Dendritic cell treated with granulocyte-macrophage colony-stimulating factor and Interleukin-4, amounts not matched to agents 40 ng/mL and 50 ng/mL, for 4 days (primary cell): ENCODE data around the gene BABAM2.
"Not testable (repeated sequence)": the region's sequence is repeated elsewhere in the genome, so short reads cannot be mapped to it uniquely, and the experiment has no call there.

Experiments
- H3K27ac Mint-ChIP-seq: one replicate; pipeline ENCODE4 v1.8.0; 2022; ENCODE audit warnings: mild to moderate bottlenecking, mixed read lengths
- H3K27me3 Mint-ChIP-seq: one replicate; pipeline ENCODE4 v1.8.0; 2022; ENCODE audit warnings: mild to moderate bottlenecking, mixed read lengths
- H3K36me3 Mint-ChIP-seq: one replicate; pipeline ENCODE4 v1.8.0; 2022; ENCODE audit warnings: low read depth, mixed read lengths
- H3K4me1 Mint-ChIP-seq: one replicate; pipeline ENCODE4 v1.8.0; 2022; ENCODE audit warnings: low read depth, mixed read lengths
- H3K4me3 Mint-ChIP-seq: one replicate; pipeline ENCODE4 v1.8.0; 2022; ENCODE audit warnings: mild to moderate bottlenecking, moderate library complexity, mixed read lengths
- H3K9me3 Mint-ChIP-seq: one replicate; pipeline ENCODE4 v1.8.0; 2022; ENCODE audit warnings: mixed read lengths
- intact Hi-C: fragments of 100-400 bp; cut with micrococcal nuclease; formaldehyde crosslinking; loops from one replicate; pipeline ENCODE4 v1.15.0; 2022

BABAM2 gene

DNA sequence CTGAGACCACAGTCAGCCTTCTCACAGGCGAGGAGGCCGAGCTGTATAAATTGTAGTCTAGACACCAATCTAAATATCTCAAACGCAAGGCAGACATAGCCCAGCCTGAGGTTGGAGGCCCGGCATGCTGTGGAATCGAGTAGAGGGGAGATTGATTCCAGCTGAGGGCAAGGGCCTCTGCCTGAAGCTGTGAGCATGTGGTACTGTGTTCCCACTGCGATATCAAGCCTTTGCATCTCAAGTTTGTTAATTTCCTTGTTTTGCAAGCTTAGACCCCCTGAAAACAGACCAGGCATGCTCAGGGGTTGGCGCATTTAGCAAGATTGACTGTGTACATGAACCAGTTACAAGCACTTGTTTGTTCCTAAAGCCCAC is 437.0 kb downstream of the BABAM2 start:
- no peak overlapping the region for H3K27ac Mint-ChIP-seq
- intact Hi-C loops: no loop called here
- H3K9me3 Mint-ChIP-seq: no peaks in the 10 kb centered on the region
- peaks cover 33% of the 10 kb centered on the region for H3K4me1 Mint-ChIP-seq
- H3K4me3 Mint-ChIP-seq: no peak overlapping the region
- H3K36me3 Mint-ChIP-seq: peaks cover 13% of the 10 kb centered on the region
- no peaks in the 10 kb centered on the region for H3K27me3 Mint-ChIP-seq

DNA sequence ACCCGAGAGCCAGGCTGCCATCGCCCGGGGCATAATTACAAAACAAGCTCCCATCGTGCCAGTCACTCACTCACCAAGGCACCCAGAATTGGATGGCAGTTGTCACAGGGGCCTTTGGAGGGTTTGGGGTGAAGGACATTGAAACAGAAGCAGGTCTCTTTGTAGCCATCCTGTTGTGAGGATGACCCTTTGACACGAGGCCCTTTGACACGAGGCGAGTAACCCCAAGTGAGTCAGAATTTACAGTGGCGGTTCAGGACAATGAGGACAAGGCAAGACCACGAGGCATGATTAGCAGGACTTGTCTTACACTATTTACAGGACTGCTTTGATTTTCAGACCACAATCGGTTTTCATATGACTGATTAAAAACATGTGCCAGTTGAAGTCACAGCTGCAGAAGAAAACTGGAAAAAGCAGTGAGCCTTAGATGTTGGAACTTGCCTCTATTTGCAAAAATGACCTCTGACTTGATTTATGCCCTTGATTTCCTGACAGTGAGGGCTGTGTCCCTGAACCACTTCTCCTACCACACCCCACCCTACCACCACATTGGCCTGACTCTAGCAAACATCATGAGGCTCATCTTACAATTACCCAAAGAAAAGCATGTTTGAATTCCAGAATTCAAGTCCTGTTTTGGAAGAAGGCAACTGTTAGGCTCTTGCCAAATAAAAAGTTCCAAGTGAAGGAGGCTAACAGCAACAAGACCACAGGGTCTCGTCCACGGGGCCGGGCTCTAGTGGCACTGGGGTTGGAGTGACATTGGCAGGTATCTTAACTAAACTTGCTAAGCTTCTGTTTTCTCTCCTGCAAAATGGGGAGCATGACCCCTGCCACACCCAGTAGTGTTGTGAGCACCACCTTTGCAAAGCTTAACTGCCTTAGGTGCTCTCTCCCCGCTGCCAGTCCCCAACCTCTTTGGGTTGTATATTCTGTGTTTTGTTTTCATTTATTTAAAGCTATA is 437.7 kb downstream of the BABAM2 start:
- no peaks in the 10 kb centered on the region for H3K27me3 Mint-ChIP-seq
- H3K9me3 Mint-ChIP-seq: no peaks in the 10 kb centered on the region
- H3K4me1 Mint-ChIP-seq: peaks cover 37% of the 10 kb centered on the region
- H3K36me3 Mint-ChIP-seq: peaks cover 13% of the 10 kb centered on the region
- H3K4me3 Mint-ChIP-seq: no peak overlapping the region
- intact Hi-C loops: no loop called here
- H3K27ac Mint-ChIP-seq: no peak overlapping the region

DNA sequence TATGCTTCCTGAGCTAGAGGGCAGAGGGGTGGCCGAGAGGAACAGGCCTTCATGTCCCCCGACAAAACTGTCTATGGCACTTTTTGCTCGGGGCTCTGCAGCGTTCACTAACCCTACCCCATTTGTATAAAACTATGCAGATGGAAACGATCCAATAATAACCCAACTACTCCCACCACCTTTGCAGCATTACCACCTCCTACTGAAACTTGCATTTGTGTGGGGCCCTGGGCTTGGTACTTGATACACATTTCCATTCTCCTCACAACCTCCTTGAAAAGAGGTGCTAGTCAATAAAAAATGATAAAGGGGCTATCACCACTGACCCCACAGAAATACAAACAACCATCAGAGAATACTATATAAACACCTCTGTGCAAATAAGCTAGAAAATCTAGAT is 438.7 kb downstream of the BABAM2 start:
- Mint-ChIP-seq H3K4me3 (no peak overlapping the region), H3K27me3 (no peaks in the 10 kb centered on the region), H3K4me1 (peaks cover 45% of the 10 kb centered on the region), H3K36me3 (peaks cover 13% of the 10 kb centered on the region), H3K9me3 (no peaks in the 10 kb centered on the region), H3K27ac (no peak overlapping the region)
- intact Hi-C loops: no loop called here

DNA sequence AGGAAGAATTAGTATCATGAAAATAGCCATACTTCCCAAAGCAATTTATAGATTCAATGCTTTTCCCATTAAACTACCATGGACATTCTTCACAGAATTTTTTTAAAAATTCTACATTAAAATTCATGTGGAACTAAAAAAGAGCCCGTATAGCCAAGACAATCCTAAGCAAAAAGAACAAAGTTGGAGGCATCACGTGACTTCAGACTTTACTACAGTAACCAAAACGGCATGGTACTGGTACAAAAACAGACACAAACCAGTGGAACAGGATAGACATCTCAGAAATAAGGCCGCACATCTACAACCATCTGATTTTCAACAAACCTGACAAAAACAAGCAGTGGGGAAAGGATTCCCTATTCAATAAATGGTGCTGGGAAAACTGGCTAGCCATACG is 440.2 kb downstream of the BABAM2 start:
- H3K4me3 Mint-ChIP-seq, intact Hi-C loops, H3K27me3 Mint-ChIP-seq, H3K9me3 Mint-ChIP-seq, H3K27ac Mint-ChIP-seq: not testable (repeated sequence)
- Mint-ChIP-seq H3K36me3 (peaks cover 13% of the 10 kb centered on the region), H3K4me1 (peaks cover 36% of the 10 kb centered on the region)

DNA sequence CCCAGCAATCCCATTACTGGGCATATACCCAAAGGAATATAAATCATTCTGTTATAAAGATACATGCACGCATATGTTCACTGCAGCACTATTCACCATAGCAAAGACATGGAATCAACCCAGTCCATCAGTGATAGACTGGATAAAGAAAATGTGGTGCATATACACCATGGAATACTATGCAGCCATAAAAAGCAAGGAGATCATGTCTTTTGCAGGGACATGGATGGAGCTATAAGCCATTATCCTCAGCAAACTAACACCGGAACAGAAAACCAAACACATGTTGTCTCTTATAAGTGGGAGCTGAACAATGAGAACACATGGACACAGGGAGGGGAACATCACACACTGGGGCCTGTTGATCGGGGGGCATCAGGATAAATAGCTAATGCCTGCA is 441.3 kb downstream of the BABAM2 start:
- Mint-ChIP-seq H3K4me1 (peaks cover 25% of the 10 kb centered on the region), H3K36me3 (peaks cover 13% of the 10 kb centered on the region)
- intact Hi-C loops, H3K27me3 Mint-ChIP-seq, H3K9me3 Mint-ChIP-seq, H3K4me3 Mint-ChIP-seq, H3K27ac Mint-ChIP-seq: not testable (repeated sequence)

DNA sequence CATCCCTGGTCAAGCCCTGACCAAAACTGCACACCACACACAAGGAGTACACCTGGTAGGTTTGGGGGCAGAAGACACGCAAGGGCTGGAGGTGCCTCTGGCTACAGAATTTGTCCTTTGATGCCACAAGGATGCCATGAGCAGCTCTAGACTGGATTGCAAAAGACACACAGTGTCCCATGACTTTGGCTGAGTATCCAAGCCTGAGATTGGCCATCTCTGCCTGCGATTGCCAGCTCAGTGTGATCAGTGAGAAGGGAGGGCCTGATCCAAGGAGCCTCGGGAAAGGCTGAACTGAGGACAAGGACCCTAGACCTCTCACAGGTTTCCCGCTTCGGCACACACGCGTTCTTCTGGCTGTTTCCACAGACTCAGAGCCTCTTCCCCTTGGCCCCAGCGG is 442.2 kb downstream of the BABAM2 start:
- intact Hi-C loops: no loop called here

DNA sequence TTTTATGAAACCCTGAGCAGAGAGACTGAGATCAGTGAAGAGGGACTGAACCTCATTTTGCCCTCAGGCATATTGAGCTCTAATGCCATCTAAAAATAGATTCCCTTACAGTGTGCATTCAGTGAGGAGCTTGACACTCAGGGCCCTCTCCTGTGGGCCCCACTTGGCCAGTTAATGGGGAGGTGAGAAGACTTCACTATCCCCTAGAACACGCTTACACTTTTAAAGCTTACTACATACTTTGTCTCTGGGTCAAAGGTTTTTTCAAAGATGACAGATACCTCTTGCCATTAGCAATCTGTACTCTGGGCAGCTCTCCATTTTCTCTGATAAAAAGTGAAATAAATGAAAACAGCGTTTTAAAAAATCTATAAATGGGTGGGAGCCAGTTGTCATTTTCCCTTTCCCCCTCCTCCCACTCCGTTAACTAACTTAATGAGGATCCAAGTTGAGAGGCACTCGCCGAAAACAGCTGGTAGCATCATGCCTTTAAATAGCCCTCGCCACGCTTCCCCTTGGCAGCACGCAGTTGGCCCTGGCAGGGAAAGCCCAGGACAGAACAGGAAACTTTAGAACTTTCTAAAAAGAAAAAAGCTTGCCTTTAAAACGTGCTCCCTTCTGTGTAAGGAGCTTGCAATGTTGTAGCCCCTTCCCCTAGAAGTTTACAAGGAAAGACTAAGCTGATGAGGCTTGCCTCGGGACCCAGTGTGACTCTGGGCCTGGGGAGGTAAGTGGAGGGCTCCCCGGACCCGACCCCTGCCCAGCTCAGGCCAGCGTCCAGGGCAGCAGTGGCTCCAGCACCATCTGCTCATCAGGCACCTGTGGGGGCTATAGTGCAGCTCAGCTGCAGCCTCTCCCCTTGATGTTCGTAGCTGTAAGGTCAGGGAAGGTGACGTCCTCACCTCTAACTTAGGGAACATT is 443.3 kb downstream of the BABAM2 start:
- Mint-ChIP-seq H3K4me1 (peaks cover 11% of the 10 kb centered on the region), H3K9me3 (no peaks in the 10 kb centered on the region), H3K27ac (no peak overlapping the region), H3K4me3 (no peak overlapping the region), H3K27me3 (no peaks in the 10 kb centered on the region), H3K36me3 (peaks cover 7% of the 10 kb centered on the region)
- intact Hi-C loops: no loop called here

More for the DNA sequence above, 442.2 kb downstream of the BABAM2 start:
- no peaks in the 10 kb centered on the region for H3K27me3 Mint-ChIP-seq
- no peak overlapping the region for H3K4me3 Mint-ChIP-seq
- H3K9me3 Mint-ChIP-seq: no peaks in the 10 kb centered on the region
- H3K4me1 Mint-ChIP-seq: peaks cover 18% of the 10 kb centered on the region
- no peak overlapping the region for H3K27ac Mint-ChIP-seq
- H3K36me3 Mint-ChIP-seq: peaks cover 7% of the 10 kb centered on the region

DNA sequence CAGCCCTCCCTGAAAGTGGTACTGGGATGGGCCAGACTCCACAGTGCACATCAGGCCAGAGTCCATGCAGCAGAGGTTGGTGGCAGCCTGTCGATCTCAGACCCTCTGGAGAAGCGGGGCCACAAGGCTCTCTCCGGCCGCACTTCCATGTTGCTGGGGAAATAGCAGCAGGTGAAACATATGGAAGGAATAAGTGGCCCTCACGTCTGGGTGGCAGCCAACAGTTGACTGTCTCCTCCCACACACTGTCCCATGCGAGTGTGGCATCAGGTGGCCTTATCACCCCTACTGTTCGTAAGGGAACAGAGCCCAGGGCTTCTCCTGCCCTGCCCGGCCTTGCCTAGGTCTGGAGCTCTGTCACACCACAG is 444.0 kb downstream of the BABAM2 start:
- H3K4me3 Mint-ChIP-seq: no peak overlapping the region

GRCh38 chr2:28335265-28335664 is 444.7 kb downstream of the BABAM2 start:
- intact Hi-C loops, H3K27me3 Mint-ChIP-seq, H3K4me3 Mint-ChIP-seq, H3K9me3 Mint-ChIP-seq, H3K27ac Mint-ChIP-seq: not testable (repeated sequence)
- H3K4me1 Mint-ChIP-seq: peaks cover 16% of the 10 kb centered on the region
- H3K36me3 Mint-ChIP-seq: peaks cover 12% of the 10 kb centered on the region

More for the DNA sequence above, 444.0 kb downstream of the BABAM2 start:
- no peak overlapping the region for H3K27ac Mint-ChIP-seq
- H3K4me1 Mint-ChIP-seq: peaks cover 11% of the 10 kb centered on the region
- peaks cover 12% of the 10 kb centered on the region for H3K36me3 Mint-ChIP-seq
- intact Hi-C loops: no loop called here
- H3K27me3 Mint-ChIP-seq: no peaks in the 10 kb centered on the region
- no peaks in the 10 kb centered on the region for H3K9me3 Mint-ChIP-seq

DNA sequence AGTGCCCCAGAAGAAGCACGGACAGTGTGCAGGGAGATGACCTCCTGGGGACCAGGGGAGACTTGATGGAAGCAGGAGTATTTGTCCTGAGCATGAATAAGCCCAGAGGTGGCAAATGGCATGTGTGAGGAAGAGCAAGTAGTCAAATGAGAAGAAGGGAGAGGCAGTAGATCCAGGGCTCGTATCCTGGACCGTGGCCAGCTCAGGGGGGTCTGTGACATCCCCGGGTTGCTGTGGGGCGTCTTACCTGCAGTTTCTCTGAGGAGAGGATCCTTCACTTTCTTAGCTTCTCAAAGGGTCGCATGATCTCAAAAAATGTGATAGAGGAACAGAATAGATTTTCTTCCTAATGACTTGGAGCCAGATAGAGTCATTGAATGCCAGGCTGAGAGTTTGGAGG is 445.1 kb downstream of the BABAM2 start:
- peaks cover 12% of the 10 kb centered on the region for H3K36me3 Mint-ChIP-seq
- no peaks in the 10 kb centered on the region for H3K27me3 Mint-ChIP-seq
- H3K27ac Mint-ChIP-seq: no peak overlapping the region

DNA sequence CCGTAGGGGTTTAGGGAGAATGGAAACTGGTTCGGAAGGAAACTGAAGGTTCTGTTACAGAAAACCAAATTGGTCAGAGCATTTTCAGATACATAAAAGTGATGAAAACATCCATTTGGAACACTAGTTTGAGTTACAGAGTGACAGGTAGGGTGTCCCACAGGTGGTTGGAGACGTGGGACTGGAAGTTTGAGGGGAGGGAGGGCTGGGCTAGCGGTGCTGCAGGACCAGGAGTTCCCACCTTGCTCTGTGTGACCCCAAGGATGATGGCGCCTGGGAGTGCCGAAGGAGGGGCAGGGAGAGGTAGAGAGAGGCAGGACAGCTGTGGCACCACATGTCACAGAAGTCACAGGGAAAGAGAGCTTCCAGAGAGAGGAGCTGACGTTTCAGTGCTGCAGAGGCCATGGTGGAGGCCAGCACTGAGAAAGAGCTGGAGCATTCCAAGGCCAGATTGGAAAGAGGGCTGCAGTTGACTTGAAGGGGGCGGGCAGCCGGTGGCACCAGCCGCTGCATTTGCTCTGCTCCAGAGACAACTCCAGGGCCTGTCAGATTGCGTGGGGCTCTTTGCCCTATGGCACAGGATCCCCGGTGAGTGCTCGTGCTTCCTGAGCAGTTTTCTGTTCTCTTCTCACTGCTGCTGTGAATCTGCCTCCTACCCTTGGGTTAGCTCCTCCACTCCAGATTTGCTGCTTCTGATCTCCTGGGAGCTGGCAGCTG is 445.9 kb downstream of the BABAM2 start:
- no peaks in the 10 kb centered on the region for H3K9me3 Mint-ChIP-seq
- peaks cover 25% of the 10 kb centered on the region for H3K4me1 Mint-ChIP-seq
- no peaks in the 10 kb centered on the region for H3K27me3 Mint-ChIP-seq
- intact Hi-C loops: no loop called here
- peaks cover 12% of the 10 kb centered on the region for H3K36me3 Mint-ChIP-seq
- no peak overlapping the region for H3K4me3 Mint-ChIP-seq
- no peak overlapping the region for H3K27ac Mint-ChIP-seq

More for the DNA sequence above, 445.1 kb downstream of the BABAM2 start:
- Mint-ChIP-seq H3K4me1 (peaks cover 20% of the 10 kb centered on the region), H3K9me3 (no peaks in the 10 kb centered on the region), H3K4me3 (no peak overlapping the region)
- intact Hi-C loops: no loop called here

- no peaks in the 10 kb centered on the region for H3K9me3 Mint-ChIP-seq
- peaks cover 12% of the 10 kb centered on the region for H3K36me3 Mint-ChIP-seq
- no peak overlapping the region for H3K27ac Mint-ChIP-seq
- intact Hi-C loops: no loop called here
- no peaks in the 10 kb centered on the region for H3K27me3 Mint-ChIP-seq
- peaks cover 30% of the 10 kb centered on the region for H3K4me1 Mint-ChIP-seq
- no peak overlapping the region for H3K4me3 Mint-ChIP-seq
These were observed 446.6 kb downstream of the BABAM2 start for GRCh38 chr2:28336982-28337627.

- no peaks in the 10 kb centered on the region for H3K27me3 Mint-ChIP-seq
- intact Hi-C loops: no loop called here
- no peak overlapping the region for H3K27ac Mint-ChIP-seq
- H3K36me3 Mint-ChIP-seq: peaks cover 12% of the 10 kb centered on the region
- H3K4me1 Mint-ChIP-seq: peaks cover 38% of the 10 kb centered on the region
- no peaks in the 10 kb centered on the region for H3K9me3 Mint-ChIP-seq
- H3K4me3 Mint-ChIP-seq: no peak overlapping the region
These were observed 447.7 kb downstream of the BABAM2 start for GRCh38 chr2:28338046-28338817.
